HUES64 (cell line): ENCODE data around the gene PRR5L.
A peak's percentile ranks its signal among the peaks of the same experiment; 100 is the strongest.

Experiments
- H3K27ac ChIP-seq: 2 replicates; pipeline ENCODE4 v1.7.0; 2013; ENCODE audit warnings: low read depth, low read length, inconsistent platforms
- H3K27me3 ChIP-seq: 2 replicates; pipeline ENCODE4 v1.6.1; 2013; ENCODE audit warnings: mild to moderate bottlenecking, low read length; ENCODE audit not compliant: insufficient read depth
- H3K36me3 ChIP-seq: 2 replicates; pipeline ENCODE4 v1.6.1; 2013; ENCODE audit warnings: mild to moderate bottlenecking, low read length; ENCODE audit not compliant: insufficient read depth
- H3K4me1 ChIP-seq: 2 replicates; pipeline ENCODE4 v1.6.1; 2013; ENCODE audit warnings: mild to moderate bottlenecking, low read length, moderate library complexity; ENCODE audit not compliant: insufficient read depth
- H3K4me3 ChIP-seq: 2 replicates; pipeline ENCODE4 v1.5.1; 2013; ENCODE audit warnings: mild to moderate bottlenecking, low read length, moderate library complexity
- H3K9ac ChIP-seq: 2 replicates; pipeline ENCODE4 v1.6.1; 2013; ENCODE audit warnings: mild to moderate bottlenecking, low read depth, low read length
- H3K9me3 ChIP-seq: 2 replicates; pipeline ENCODE4 v1.6.1; 2013; ENCODE audit warnings: low read depth, low read length; ENCODE audit not compliant: insufficient read depth
- WGBS: fragments of 150-250, 120-280 bp; methylation state at CpG from one replicate; pipeline ENCODE4 v1.1.7; 2013; ENCODE audit warnings: missing lambda C conversion rate; 5-methylcytosine and 5-hydroxymethylcytosine counted together

The PRR5L gene

GRCh38 chr11:36326524-36327419, 30.7 kb downstream of the PRR5L start:
- WGBS = 93% methylated on average over 3 of the region's 3 CpGs
- Histone ChIP-seq H3K36me3 (no peaks in the 10 kb centered on the region), H3K9me3 (no peaks in the 10 kb centered on the region), H3K27ac (peak overlapping the region; percentile 83), H3K4me1 (peaks cover 16% of the 10 kb centered on the region), H3K9ac (peak overlapping the region; percentile 68), H3K4me3 (0 out of 2 replicates have a peak overlapping the region, but pooled peaks have one; percentile 9), H3K27me3 (no peaks in the 10 kb centered on the region)

DNA sequence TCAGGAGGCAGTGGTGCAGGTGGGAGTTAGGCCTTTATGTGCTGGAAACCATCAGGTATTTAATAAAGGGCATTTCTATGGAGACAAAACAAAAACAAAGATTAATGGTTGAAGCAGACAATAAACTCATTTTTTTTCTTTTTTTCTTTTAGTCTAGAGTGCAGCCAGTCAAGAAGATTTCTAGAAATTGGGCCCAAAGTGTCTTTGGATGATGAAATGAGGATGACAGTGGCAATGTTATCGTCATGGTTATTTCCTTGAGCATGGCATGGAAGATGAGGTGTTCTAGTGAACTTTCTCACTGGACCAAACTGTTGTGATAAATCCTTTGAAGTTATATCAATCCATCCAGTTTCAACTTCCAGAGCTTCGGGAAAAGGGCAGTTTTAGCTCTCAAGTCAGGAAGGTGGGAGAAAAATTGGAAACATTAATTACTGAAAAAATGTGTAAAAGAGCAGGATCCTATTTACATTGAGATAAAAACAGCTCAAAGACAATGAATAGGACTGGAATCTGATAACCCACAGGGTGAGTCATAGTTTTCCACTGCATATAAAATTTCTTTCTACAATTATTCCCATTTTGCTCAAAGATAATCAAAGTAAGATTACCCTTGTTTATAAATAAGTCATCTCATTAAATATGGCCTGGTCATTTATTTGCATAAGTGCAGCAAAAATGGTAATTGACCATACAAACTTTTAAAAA, 33.0 kb downstream of the PRR5L start:
- Histone ChIP-seq H3K36me3 (no peaks in the 10 kb centered on the region), H3K9ac (no peak overlapping the region), H3K4me1 (peaks cover 16% of the 10 kb centered on the region), H3K9me3 (no peaks in the 10 kb centered on the region), H3K4me3 (no peak overlapping the region), H3K27me3 (no peaks in the 10 kb centered on the region), H3K27ac (no peak overlapping the region)
- WGBS = 79% methylated on average over 2 of the region's 2 CpGs

DNA sequence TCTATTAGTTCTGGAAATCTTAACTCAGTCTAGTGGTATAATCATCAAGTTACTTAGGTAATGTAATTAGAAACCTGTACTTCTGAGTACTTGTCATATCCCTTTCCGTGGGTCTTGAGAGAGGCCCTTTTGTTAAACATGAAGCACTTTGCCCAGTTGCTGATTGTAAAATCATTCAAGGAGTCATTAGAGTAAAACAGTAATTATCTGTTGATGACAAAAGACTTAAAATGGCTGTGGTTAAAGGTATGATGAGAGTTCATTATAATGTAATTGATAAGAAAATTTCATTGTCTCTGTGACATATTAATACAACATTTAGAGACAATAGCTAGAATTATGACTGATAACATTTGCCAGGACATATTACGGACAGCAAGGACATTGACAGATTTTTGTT, 34.3 kb downstream of the PRR5L start:
- Histone ChIP-seq H3K9ac (no peak overlapping the region), H3K27me3 (no peaks in the 10 kb centered on the region), H3K36me3 (no peaks in the 10 kb centered on the region), H3K4me1 (peaks cover 16% of the 10 kb centered on the region), H3K4me3 (no peak overlapping the region), H3K9me3 (no peaks in the 10 kb centered on the region), H3K27ac (no peak overlapping the region)
- 85% methylated on average over 2 of the region's 2 CpGs for WGBS

- Histone ChIP-seq H3K27me3 (no peaks in the 10 kb centered on the region), H3K9ac (no peak overlapping the region), H3K4me1 (no peaks in the 10 kb centered on the region), H3K9me3 (no peaks in the 10 kb centered on the region), H3K4me3 (no peak overlapping the region), H3K27ac (no peak overlapping the region), H3K36me3 (no peaks in the 10 kb centered on the region)
- WGBS = 40% methylated on average over 1 of the region's 1 CpG
These were observed 37.4 kb downstream of the PRR5L start for GRCh38 chr11:36333468-36333867.

GRCh38 chr11:36333897-36334296, 37.8 kb downstream of the PRR5L start:
- H3K4me3 ChIP-seq = no peak overlapping the region
- H3K27ac ChIP-seq = no peak overlapping the region
- 66% methylated on average over 2 of the region's 2 CpGs for WGBS
- H3K27me3 ChIP-seq = no peaks in the 10 kb centered on the region
- no peaks in the 10 kb centered on the region for H3K36me3 ChIP-seq
- H3K9ac ChIP-seq = no peak overlapping the region
- no peaks in the 10 kb centered on the region for H3K4me1 ChIP-seq
- H3K9me3 ChIP-seq = no peaks in the 10 kb centered on the region

- Histone ChIP-seq H3K9ac (no peak overlapping the region), H3K4me3 (no peak overlapping the region), H3K36me3 (no peaks in the 10 kb centered on the region), H3K27ac (no peak overlapping the region), H3K9me3 (no peaks in the 10 kb centered on the region), H3K27me3 (no peaks in the 10 kb centered on the region), H3K4me1 (no peaks in the 10 kb centered on the region; the same call in 1 of the 2 replicates)
- 90% methylated on average over 2 of the region's 2 CpGs for WGBS
These were observed 43.8 kb downstream of the PRR5L start for GRCh38 chr11:36339888-36340287.

DNA sequence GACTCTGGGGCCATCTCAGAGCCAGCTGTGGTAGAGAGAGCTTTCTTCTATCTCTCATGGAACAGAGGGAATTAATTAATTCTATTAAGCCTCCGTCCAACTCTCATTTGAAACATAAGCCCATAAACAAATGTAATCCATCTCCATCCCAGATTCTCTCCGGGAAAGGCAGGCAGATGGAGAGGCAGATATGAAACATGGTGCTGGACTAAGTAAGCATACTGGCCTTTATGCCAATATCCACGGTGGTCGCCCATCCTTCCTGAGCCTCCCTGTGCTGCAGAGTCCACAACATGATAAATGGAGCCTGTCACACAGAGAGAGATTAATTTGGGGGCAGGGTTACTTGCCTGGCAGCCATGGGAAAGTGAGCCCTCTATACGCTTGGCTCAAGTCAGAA, 44.8 kb downstream of the PRR5L start:
- no peak overlapping the region for H3K9ac ChIP-seq
- no peaks in the 10 kb centered on the region; the same call in 1 of the 2 replicates for H3K4me1 ChIP-seq
- H3K27me3 ChIP-seq = no peaks in the 10 kb centered on the region
- no peaks in the 10 kb centered on the region for H3K9me3 ChIP-seq
- no peaks in the 10 kb centered on the region for H3K36me3 ChIP-seq
- H3K4me3 ChIP-seq = no peak overlapping the region
- 91% methylated on average over 4 of the region's 5 CpGs for WGBS
- H3K27ac ChIP-seq = no peak overlapping the region

DNA sequence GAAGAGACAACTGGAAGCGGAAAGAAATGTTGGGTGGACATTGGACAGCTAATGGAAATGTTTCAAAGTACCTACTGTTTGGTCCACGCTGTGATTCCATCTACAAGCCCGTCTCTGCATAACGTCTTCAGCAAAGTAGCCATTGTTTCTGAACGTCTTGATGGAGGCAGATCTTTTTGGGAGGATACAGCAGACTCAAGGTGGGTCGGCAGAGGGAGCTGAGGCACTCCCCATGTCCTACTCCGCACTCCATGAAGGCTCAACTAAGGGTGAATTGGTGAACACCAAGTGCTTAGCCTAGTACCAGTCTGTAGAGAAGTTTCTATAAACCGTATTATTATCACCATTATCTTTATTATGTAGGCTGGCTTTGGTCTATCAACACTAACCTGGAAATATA, 45.8 kb downstream of the PRR5L start:
- WGBS = 92% methylated on average over 7 of the region's 8 CpGs
- Histone ChIP-seq H3K9ac (no peak overlapping the region), H3K9me3 (no peaks in the 10 kb centered on the region), H3K36me3 (no peaks in the 10 kb centered on the region), H3K4me1 (no peaks in the 10 kb centered on the region; the same call in 1 of the 2 replicates), H3K27me3 (no peaks in the 10 kb centered on the region), H3K27ac (no peak overlapping the region), H3K4me3 (no peak overlapping the region)

DNA sequence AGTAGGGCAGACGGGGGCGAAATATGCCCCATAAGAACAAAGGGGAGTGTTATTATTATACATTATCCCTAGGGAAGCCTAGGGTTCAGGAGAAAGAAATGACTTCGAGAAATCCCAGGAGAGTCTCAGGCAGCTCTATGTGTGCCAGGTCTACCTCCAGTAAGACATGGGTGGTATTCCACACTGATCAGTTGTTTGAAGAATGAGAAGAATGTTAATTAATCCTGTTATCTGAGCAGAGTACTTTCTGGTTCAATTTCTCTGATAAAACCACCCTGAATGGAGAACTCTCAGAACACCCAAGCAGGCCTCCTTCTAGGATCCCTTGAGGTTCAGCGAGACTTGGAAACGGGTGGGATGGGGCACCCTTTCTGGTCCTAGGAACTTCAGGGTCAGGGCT, 46.2 kb downstream of the PRR5L start:
- WGBS = 94% methylated on average over 3 of the region's 5 CpGs

DNA sequence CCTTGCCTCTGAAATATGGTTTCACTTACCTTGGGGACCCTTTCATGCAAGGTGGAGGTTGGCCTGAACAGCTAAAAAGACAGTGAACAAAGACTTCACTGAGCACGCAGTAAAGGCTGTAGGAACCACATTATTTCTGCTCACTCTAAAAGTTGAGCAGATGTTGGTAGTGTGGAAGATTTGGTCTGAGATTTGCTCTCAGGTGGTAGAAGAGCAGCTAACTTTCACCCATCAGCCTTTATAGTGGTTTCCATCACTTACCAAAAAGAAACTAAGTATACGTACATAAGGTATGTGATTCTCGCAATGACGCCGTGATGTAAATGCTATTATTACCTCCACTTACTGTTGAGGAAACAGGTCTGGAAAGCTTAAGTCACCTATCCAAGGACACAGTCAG, 47.3 kb downstream of the PRR5L start:
- 96% methylated on average over 5 of the region's 5 CpGs for WGBS
- Histone ChIP-seq H3K9ac (no peak overlapping the region), H3K27ac (no peak overlapping the region)

More for the DNA sequence above, 46.2 kb downstream of the PRR5L start:
- Histone ChIP-seq H3K4me1 (no peaks in the 10 kb centered on the region; the same call in 1 of the 2 replicates), H3K27ac (no peak overlapping the region), H3K27me3 (no peaks in the 10 kb centered on the region), H3K4me3 (no peak overlapping the region), H3K9me3 (no peaks in the 10 kb centered on the region), H3K36me3 (no peaks in the 10 kb centered on the region), H3K9ac (no peak overlapping the region)

DNA sequence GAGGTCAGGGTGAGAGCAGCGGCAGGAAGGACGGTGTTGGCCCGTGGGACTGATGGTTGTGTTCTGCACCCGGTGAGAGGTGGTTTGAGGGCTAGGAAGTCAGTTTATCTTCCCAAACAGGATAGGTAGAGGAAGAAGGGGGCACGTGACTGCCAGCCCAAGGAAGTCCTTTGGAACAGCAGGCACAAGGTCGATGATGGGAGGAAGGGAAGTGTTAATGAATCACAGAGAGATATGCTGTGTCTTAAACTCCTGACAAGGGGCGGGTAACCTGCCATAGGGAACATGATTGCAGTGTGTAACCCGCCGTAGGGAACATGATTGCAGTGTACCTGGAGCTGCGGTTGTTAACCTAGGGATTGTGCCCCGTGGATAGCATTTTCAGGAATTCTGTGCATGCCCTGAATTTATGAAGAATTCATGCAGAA, 49.0 kb downstream of the PRR5L start:
- Histone ChIP-seq H3K4me1 (peaks cover 2% of the 10 kb centered on the region; the same call in 1 of the 2 replicates), H3K9me3 (no peaks in the 10 kb centered on the region), H3K4me3 (no peak overlapping the region), H3K27me3 (no peaks in the 10 kb centered on the region), H3K36me3 (no peaks in the 10 kb centered on the region), H3K27ac (no peak overlapping the region), H3K9ac (no peak overlapping the region)
- 89% methylated on average over 11 of the region's 11 CpGs for WGBS

More for the DNA sequence above, 47.3 kb downstream of the PRR5L start:
- Histone ChIP-seq H3K36me3 (no peaks in the 10 kb centered on the region), H3K4me1 (no peaks in the 10 kb centered on the region; the same call in 1 of the 2 replicates), H3K9me3 (no peaks in the 10 kb centered on the region), H3K27me3 (no peaks in the 10 kb centered on the region), H3K4me3 (no peak overlapping the region)
